ENCODE data around the gene STARD8. TPM values are rescaled to one million over a fixed set of nuclear protein-coding genes. Genes with fewer than 3 reads are reported as not detected.

STARD8 gene
- total RNA-seq, 4 donors from 2014 or later: 14.0 to 25.4 (median 14.9) TPM

DNA sequence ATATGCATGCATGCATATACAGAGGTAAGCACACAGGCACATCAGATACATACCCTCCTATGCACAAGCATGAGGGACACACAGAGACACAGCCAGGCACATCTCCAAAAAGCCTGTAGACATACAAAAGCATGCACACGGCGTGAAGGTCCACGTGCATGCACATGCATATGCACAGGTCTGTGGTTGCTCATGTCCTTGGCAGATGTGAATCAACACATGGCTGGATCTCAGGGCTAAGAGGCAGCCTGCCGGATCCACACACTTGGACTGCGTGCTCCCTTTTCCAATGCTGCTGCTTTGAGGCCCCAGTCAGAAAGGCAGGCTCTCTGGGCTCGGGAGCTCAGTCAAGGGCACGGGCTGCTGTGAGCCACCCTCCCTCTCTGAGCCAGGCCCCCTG lies 3.6 kb downstream of the STARD8 start:
- TF ChIP-seq, protein P1, sequence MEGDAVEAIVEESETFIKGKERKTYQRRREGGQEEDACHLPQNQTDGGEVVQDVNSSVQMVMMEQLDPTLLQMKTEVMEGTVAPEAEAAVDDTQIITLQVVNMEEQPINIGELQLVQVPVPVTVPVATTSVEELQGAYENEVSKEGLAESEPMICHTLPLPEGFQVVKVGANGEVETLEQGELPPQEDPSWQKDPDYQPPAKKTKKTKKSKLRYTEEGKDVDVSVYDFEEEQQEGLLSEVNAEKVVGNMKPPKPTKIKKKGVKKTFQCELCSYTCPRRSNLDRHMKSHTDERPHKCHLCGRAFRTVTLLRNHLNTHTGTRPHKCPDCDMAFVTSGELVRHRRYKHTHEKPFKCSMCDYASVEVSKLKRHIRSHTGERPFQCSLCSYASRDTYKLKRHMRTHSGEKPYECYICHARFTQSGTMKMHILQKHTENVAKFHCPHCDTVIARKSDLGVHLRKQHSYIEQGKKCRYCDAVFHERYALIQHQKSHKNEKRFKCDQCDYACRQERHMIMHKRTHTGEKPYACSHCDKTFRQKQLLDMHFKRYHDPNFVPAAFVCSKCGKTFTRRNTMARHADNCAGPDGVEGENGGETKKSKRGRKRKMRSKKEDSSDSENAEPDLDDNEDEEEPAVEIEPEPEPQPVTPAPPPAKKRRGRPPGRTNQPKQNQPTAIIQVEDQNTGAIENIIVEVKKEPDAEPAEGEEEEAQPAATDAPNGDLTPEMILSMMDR (IDR thresholded peaks at IDR 0.05; ENCODE audit: low read depth): no peak

DNA sequence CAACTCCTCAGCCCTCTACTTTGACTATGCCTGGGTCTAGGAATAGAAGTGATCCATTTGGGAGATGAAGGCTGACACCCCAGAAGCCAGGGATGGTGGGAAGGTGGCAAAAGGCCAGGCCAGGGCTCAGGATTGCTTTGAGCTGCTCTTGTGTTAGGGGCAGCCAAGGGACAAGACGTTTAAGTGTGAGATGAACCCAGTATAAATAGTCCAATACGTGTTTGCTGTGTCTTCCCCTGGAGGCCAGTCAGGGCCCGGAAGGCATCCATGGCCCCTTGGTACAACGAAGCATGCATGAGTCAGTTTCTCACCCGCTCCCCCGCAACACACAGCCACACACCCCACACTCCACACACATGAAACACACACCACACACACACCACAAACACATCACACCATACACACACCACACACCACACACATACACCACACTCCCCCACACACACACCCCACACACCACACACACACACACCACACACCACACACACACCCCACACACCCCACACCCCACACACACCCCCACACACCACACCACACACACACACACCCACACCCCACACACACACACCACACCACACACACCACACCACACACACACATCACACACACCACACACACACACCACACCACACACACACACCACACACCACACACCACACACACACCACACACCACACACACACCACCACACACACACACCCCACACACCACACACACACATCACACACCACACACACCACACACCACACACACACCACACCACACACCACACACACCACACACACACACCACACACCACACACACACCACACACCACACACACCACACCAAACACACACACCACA lies 5.1 kb downstream of the STARD8 start:
- TF ChIP-seq, protein P1 (IDR thresholded peaks at IDR 0.05; ENCODE audit: low read depth): no peak

DNA sequence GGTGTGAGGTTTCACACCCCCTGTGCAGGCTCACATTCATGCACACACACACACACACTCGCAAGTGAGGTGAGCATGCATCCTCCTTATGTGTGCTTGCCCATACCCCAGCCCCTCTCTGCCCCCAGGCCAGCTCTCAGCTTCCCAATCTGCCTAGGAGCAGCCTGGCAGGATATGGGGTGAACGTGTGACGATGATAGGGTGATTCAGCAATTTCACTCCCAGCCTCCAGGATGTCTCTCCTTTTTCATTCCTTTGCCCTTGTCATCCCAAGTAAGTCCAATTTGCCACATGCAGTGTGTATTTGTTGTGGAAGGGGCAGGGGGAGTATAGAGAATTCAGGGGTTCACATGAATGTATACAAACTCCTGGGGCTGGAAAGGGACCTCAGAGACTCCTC lies 7.2 kb downstream of the STARD8 start:
- TF ChIP-seq, protein P1 (IDR thresholded peaks at IDR 0.05; ENCODE audit: low read depth): no peak

DNA sequence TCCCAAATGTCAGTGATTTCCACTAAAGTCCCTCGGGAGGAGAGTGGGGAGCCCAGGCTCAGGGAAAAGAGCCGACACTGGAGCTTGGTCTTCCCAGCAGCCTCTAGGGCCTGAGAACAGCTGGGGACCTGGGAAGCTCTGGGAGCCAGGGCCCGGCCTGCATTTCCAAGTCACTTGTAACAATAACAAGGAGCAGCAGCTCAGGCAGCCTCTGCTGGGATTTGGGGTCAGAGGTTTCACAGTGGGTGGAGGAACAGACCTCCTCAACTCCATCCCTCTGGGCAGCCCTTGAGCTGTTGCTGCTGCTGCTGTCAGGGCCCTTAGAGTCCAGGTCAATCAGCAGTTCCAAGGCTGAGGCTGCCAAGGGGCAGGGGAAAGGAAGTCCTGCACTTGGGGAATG lies 11.1 kb downstream of the STARD8 start:
- TF ChIP-seq, protein P1 (IDR thresholded peaks at IDR 0.05; ENCODE audit: low read depth): no peak

DNA sequence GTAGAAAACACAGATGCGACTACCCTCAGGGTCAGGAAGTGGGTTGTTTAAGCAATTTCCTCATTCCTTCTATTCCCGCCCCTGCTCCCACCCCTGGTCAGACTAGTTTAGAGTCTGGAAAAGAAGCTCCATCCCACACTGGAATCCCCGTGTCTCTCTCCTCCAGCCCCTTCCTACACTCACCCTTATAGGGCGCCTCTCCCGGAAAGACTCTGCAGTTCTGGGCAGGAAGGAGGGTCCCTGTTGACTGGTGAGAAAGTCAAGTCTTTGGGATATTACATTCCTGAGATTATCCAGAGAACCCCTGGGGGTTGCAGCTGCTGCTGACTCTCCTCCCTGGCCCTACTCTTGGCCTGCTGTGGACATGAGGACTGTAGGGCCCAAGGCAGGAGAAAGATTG lies 11.9 kb downstream of the STARD8 start:
- TF ChIP-seq, protein P1 (IDR thresholded peaks at IDR 0.05; ENCODE audit: low read depth): no peak

DNA sequence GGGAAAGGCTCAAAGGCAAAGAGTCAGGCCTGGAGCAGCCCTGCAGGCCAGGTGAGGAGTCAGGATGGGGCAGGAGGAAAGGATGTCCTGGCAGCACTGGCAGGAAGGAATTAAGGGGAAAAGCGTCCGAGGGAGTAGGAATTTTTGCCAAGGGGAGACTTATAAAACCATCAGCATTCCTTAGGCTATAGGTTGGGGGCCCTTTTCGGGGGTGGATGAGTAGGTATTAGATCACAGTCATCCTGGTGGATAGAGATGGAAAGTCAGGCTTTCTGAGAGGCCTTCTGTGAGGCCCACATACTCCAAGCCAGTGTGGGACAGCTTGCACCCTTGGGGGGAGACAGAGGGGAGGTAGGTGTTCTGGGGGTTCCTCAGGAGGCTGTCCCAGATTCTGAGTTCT lies 12.3 kb downstream of the STARD8 start:
- TF ChIP-seq, protein P1 (IDR thresholded peaks at IDR 0.05; ENCODE audit: low read depth): no peak

DNA sequence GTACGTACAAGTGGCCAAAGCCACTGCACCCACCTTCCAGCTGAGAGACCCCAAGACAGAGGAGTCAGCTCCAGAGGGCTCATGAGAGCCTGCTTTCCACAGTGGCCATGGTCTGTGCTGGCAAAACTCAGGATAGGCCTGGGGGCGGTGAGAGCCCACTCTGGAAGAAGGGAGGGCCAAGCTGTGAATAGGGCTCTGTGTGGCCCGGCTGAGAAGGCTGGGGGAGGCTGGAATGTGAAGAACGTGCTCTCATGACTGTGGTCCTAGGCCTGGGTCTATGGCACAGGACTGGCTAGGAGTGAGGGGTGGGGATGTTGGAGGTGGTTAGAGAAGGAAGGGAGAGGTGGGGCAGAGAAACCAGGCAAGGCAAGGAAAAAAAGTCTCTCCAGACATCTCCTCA lies 13.3 kb downstream of the STARD8 start:
- TF ChIP-seq, protein P1 (IDR thresholded peaks at IDR 0.05; ENCODE audit: low read depth): no peak

All from subcutaneous adipose tissue (tissue), 4 donors.